D721Med (cell line): Measurements from ENCODE around the gene GAL3ST3.

ENCODE experiments used
- DNase-seq: peaks from one replicate; pipeline ENCODE4 v3.0.0; 2011; ENCODE audit warnings: low spot score; ENCODE audit not compliant: insufficient read length
- FAIRE-seq: peaks from 2 replicates; lab custom pipeline; 2011; peaks lifted over from hg19 to GRCh38; lab: Jason Lieb, UNC
- CTCF ChIP-seq: IDR thresholded peaks from 2 replicates; pipeline ENCODE4 v1.5.1; 2012; ENCODE audit warnings: mild to moderate bottlenecking, control low read depth; ENCODE audit not compliant: insufficient read depth; ENCODE audit errors: missing control alignments

GAL3ST3 gene

GRCh38 chr11:66006891-66007176 lies 42.1 kb downstream of the GAL3ST3 start:
- TF ChIP-seq CTCF, result no peak
- FAIRE-seq (no peak), DNase-seq (no peak)

- DNase-seq (no peak), FAIRE-seq (no peak)
Observed at GRCh38 chr11:66006134-66006890, 42.6 kb downstream of the GAL3ST3 start.

DNA sequence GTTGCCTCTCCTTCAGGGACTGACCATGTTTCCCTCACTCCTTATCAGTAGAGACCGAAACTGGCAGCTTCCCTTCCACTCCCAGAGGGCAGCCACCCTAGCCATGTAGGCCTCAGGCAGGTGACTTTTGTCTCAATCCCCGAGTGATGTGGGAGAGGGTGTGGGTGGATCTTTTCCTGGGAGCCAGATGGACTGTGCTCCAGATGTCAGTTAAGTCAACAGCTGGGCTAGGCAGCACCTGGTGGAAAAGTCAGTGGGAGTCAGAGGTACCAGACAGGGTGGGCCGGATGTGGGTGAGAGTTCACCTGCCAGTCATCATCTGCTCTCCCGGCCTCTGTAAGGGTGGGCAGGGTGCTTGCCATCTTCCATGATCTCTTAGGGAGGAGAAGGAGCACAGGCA lies 44.8 kb downstream of the GAL3ST3 start:
- no peak for DNase-seq
- TF ChIP-seq CTCF, result no peak
- no peak for FAIRE-seq

More at GRCh38 chr11:66006134-66006890, 42.6 kb downstream of the GAL3ST3 start:
- no peak for TF ChIP-seq CTCF

DNA sequence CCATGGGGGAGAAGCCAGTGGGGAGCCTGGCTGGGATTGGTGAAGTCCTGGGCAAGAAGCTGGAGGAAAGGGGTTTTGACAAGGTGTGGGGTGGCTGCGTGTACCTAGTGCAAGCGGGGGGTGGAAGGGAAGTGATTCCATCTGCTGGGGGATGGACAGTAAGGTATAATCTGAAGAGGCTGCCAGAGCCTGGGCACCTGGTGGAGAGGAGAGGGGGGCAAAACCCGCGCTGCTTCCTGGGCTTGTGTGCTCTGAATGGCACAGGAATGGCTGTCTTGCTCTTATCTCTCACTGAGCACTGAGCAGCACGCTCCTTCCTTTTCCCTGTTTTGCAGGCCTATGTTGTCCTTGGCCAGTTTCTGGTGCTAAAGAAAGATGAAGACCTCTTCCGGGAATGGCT lies 45.7 kb downstream of the GAL3ST3 start:
- no peak for FAIRE-seq
- no peak for TF ChIP-seq CTCF
- no peak for DNase-seq

DNA sequence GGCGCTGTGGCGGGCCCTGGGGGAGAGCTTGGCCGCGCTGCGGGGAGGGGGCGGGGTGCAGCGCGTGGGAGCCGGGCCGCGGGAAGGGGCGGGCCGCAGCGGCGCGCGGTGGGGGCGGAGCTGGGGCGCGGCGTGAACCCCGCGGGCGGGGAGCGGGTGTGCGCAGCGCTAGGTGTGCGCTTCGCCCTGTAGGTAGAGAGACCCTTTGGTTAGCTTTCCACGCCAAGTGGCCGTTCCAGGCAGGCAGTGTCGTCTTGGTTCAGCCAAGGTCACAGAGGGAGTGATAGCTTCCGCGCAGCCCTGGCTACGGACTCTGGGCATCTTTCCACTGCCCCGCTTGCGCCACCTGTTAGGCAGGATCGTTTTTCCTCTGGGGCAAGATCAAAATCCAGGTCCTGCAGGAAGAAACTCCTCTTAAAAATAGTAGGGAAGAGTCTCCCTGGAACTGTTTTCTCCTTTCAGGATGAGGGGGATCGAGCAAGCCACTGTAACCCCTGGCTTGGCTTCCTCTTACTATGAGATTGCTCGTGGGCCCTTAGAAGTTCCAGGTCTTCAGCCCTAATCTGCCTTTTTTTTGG lies 46.2 kb downstream of the GAL3ST3 start:
- no peak for TF ChIP-seq CTCF
- FAIRE-seq (no peak), DNase-seq (no peak)

GRCh38 chr11:66001942-66002647 lies 46.9 kb downstream of the GAL3ST3 start, which contains the start of the genes BANF1 and EIF1AD:
Gene BANF1, plus strand, starts transcription at chr11:66002503. Its CDS starts 748 bp downstream, at chr11:66003251.
Gene EIF1AD, minus strand, starts transcription at chr11:66002157. Its CDS starts 1,768 bp downstream, at chr11:66000389.
- DNase-seq (peak; percentile 71), FAIRE-seq (no peak)
- no peak for TF ChIP-seq CTCF
